SK-N-SH (cell line): ENCODE data around the gene WASHC2C. TPM values are rescaled to one million over a fixed set of nuclear protein-coding genes. Genes with fewer than 3 reads are reported as not detected.
"Not testable (repeated sequence)": the region's sequence is repeated elsewhere in the genome, so short reads cannot be mapped to it uniquely, and the experiment has no call there.

Source experiments
- CTCF ChIA-PET: fragments of 300-600, 350-600 bp; formaldehyde crosslinking; extraction: SDS; loops from one replicate; lab custom pipeline; 2021; lab: Yijun Ruan, JAX
- POLR2A ChIA-PET: fragments of 350-600 bp; sonication (Branson Sonifier 250); formaldehyde crosslinking; extraction: SDS; loops from one replicate; lab custom pipeline; 2020; ENCODE audit warnings: antibody characterized with exemption, inconsistent platforms; lab: Yijun Ruan, JAX
- DNase-seq: peaks from one replicate; pipeline ENCODE4 v3.0.0; 2012
- H2AFZ ChIP-seq: fragments of 200-600 bp; sonication (generic); 2 replicates; pipeline ENCODE4 v1.8.1; 2016; ENCODE audit warnings: antibody characterized with exemption, mild to moderate bottlenecking, low read depth
- H3F3A ChIP-seq: fragments of 200-600 bp; sonication (generic); replicated peaks from 2 replicates; pipeline ENCODE3; 2016; ENCODE audit warnings: antibody characterized with exemption, mild to moderate bottlenecking; ENCODE audit not compliant: insufficient read depth
- H3K27ac ChIP-seq, 2 experiments: fragments of 200-500 bp in 1 of 2; fragments of 200-600 bp in 1 of 2; sonication (Bioruptor generic) in 1 of 2; sonication (generic), shearing (Covaris generic) in 1 of 2; 2 replicates each; pipeline versions ENCODE4 v1.5.1 to v1.6.1; 2014 to 2016; ENCODE audit warnings: low read depth in 2 of 2, inconsistent platforms in 1 of 2, low read length in 1 of 2, mild to moderate bottlenecking in 1 of 2, mixed read lengths in 1 of 2
- H3K27me3 ChIP-seq: fragments of 200-600 bp; sonication (generic), shearing (Covaris generic); 2 replicates; pipeline ENCODE4 v1.6.1; 2016; ENCODE audit warnings: mixed run types; ENCODE audit not compliant: insufficient read depth
- H3K36me3 ChIP-seq, 2 experiments: fragments of 200-500 bp in 1 of 2; fragments of 200-600 bp in 1 of 2; sonication (Bioruptor generic) in 1 of 2; sonication (generic) in 1 of 2; replicated peaks in 1 of 2; 2 replicates each; pipeline versions ENCODE3 to v1.5.1; 2014 to 2016; ENCODE audit warnings: low read length in 1 of 2, mild to moderate bottlenecking in 1 of 2; ENCODE audit not compliant: insufficient read depth in 2 of 2, control insufficient read depth in 1 of 2
- H3K4me1 ChIP-seq, 2 experiments: fragments of 200-500 bp in 1 of 2; fragments of 200-600 bp in 1 of 2; sonication (Bioruptor generic) in 1 of 2; sonication (generic), shearing (Covaris generic) in 1 of 2; 2 replicates each; pipeline versions ENCODE4 v1.5.1 to v1.6.1; 2014 to 2016; ENCODE audit warnings: low read depth in 1 of 2, low read length in 1 of 2, mixed run types in 1 of 2; ENCODE audit not compliant: insufficient read depth in 2 of 2, control insufficient read depth in 1 of 2
- H3K4me2 ChIP-seq: fragments of 200-600 bp; sonication (generic), shearing (Covaris generic); 2 replicates; pipeline ENCODE4 v1.6.1; 2017; ENCODE audit warnings: mixed run types
- H3K4me3 ChIP-seq, 2 experiments: fragments of 200-500 bp in 1 of 2; fragments of 200-600 bp in 1 of 2; sonication (Bioruptor generic) in 1 of 2; sonication (generic), shearing (Covaris generic) in 1 of 2; 2 replicates each; pipeline versions ENCODE4 v1.5.1 to v1.8.1; 2014 to 2016; ENCODE audit warnings: low read depth in 2 of 2, inconsistent platforms in 1 of 2, low read length in 1 of 2, mild to moderate bottlenecking in 1 of 2, mixed read lengths in 1 of 2, moderate library complexity in 1 of 2
- H3K79me2 ChIP-seq: fragments of 200-600 bp; sonication (generic); 2 replicates; pipeline ENCODE4 v1.8.1; 2017; ENCODE audit warnings: mild to moderate bottlenecking; ENCODE audit not compliant: insufficient read depth
- H3K9ac ChIP-seq: fragments of 200-600 bp; sonication (generic); 2 replicates; pipeline ENCODE4 v1.6.1; 2017; ENCODE audit warnings: mixed run types
- H3K9me2 ChIP-seq: fragments of 200-600 bp; sonication (generic); 2 replicates; pipeline ENCODE4 v1.6.1; 2017; ENCODE audit warnings: mixed run types
- H3K9me3 ChIP-seq: fragments of 200-600 bp; sonication (generic); 2 replicates; pipeline ENCODE4 v1.6.1; 2017; ENCODE audit warnings: mixed run types, mild to moderate bottlenecking, moderate library complexity
- H4K20me1 ChIP-seq: fragments of 200-600 bp; sonication (generic); 2 replicates; pipeline ENCODE4 v1.6.1; 2017; ENCODE audit warnings: mild to moderate bottlenecking, mixed run types; ENCODE audit not compliant: insufficient read depth
- RAD21 ChIP-seq: IDR thresholded peaks from 2 replicates; pipeline ENCODE4 v1.6.1; 2012; ENCODE audit warnings: mild to moderate bottlenecking, low read length
- SMC3 ChIP-seq: IDR thresholded peaks from 2 replicates; pipeline ENCODE4 v1.6.1; 2012; ENCODE audit warnings: low read depth, low read length, improper control_type of control experiment
- WGBS: methylation state at CpG from one replicate; pipeline ENCODE4 v1.1.6; 2017; ENCODE audit warnings: low lambda C conversion rate; 5-methylcytosine and 5-hydroxymethylcytosine counted together
- polyA plus RNA-seq, 3 experiments: library from polyadenylated mRNA; depleted of rRNA; stranded (reverse); fragments of >200 nt; gene quantifications; 2 replicates each; pipeline ENCODE4 v1.2.3, GENCODE V29; 2012

Gene WASHC2C
- polyA plus RNA-seq, 1 of the 3 experiments (the other 2 are of a cell fraction), result 17.9 TPM

- H3K9ac ChIP-seq, H3K9me2 ChIP-seq, H3K4me3 ChIP-seq, H3K4me1 ChIP-seq, DNase-seq, H3K9me3 ChIP-seq, H4K20me1 ChIP-seq, H3K27me3 ChIP-seq, H3K27ac ChIP-seq, H3K79me2 ChIP-seq, H3K4me2 ChIP-seq, H3K36me3 ChIP-seq, POLR2A ChIA-PET, CTCF ChIA-PET, H3F3A ChIP-seq, H2AFZ ChIP-seq: not testable (repeated sequence)
- 100% methylated on average over 2 of the region's 2 CpGs for WGBS
Measured at GRCh38 chr10:45734449-45734848, 7.4 kb downstream of the WASHC2C start.

GRCh38 chr10:45734867-45735266 lies 7.8 kb downstream of the WASHC2C start:
- not testable (repeated sequence) for H3K9me3 ChIP-seq

DNA sequence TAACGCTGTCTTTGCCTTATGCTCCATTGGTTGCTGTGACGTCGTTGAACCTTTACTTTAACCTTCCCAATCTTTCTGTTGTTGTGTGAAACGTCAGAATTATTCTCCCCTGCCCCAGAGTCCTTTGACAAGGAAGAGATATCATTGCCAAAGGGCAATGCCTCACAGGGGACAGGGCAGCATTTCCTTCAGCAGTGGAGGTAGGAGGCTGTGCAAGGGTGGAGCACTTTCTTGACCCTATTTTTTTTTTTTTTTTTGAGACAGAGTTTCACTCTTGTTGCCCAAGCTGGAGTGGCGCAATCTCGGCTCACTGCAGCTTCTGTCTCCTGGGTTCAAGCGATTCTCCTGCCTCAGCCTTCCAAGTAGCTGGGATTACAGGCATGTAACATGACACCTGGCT lies 14.5 kb downstream of the WASHC2C start:
- POLR2A ChIA-PET, CTCF ChIA-PET, H2AFZ ChIP-seq, H3K9ac ChIP-seq, DNase-seq, H3K9me2 ChIP-seq, H3K36me3 ChIP-seq, H3K4me1 ChIP-seq, H3K9me3 ChIP-seq, H3F3A ChIP-seq, H3K4me2 ChIP-seq, H3K27ac ChIP-seq, H3K79me2 ChIP-seq, H4K20me1 ChIP-seq, H3K4me3 ChIP-seq, H3K27me3 ChIP-seq: not testable (repeated sequence)
- WGBS, result 92% methylated on average over 7 of the region's 7 CpGs

More at GRCh38 chr10:45734867-45735266, 7.8 kb downstream of the WASHC2C start:
- POLR2A ChIA-PET, H3F3A ChIP-seq, H4K20me1 ChIP-seq, H2AFZ ChIP-seq, CTCF ChIA-PET, DNase-seq, H3K36me3 ChIP-seq, H3K4me3 ChIP-seq, H3K79me2 ChIP-seq, H3K4me1 ChIP-seq, H3K9me2 ChIP-seq, H3K27ac ChIP-seq, H3K27me3 ChIP-seq, H3K4me2 ChIP-seq, H3K9ac ChIP-seq: not testable (repeated sequence)
- TF ChIP-seq SMC3, result peak; percentile 15; the same call in 1 of the 2 replicates
- peak; percentile 43 for TF ChIP-seq RAD21
- 85% methylated on average over 1 of the region's 1 CpG for WGBS

- H3K27me3 ChIP-seq, DNase-seq, H3K4me3 ChIP-seq, H2AFZ ChIP-seq, H3K4me2 ChIP-seq, H4K20me1 ChIP-seq, H3K4me1 ChIP-seq, H3K9me3 ChIP-seq, POLR2A ChIA-PET, H3F3A ChIP-seq, H3K9ac ChIP-seq, H3K9me2 ChIP-seq, CTCF ChIA-PET, H3K36me3 ChIP-seq, H3K27ac ChIP-seq, H3K79me2 ChIP-seq: not testable (repeated sequence)
- 98% methylated on average over 3 of the region's 7 CpGs for WGBS
Measured at GRCh38 chr10:45742014-45742413, 14.9 kb downstream of the WASHC2C start.

DNA sequence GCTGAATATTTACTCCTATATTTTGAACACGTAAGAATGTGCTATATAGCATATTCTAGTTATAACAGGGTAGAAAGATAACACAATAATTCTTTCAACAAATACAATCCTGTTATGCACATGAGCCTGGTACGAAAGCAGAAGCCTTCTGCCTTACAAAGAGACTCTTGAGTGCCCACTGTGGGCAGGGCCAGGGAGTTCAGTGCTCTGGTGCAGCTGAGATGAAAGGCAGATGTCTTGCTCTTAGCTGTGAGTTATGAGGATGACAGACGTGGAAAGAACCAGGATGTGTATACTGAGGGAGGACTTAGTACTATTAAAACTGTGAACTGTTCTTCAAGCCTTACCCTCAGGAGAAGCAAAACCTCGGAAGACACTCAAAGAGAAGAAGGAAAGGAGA lies 24.1 kb downstream of the WASHC2C start:
- H3K27me3 ChIP-seq, H4K20me1 ChIP-seq, H3F3A ChIP-seq, POLR2A ChIA-PET, H3K9me3 ChIP-seq, H3K79me2 ChIP-seq, H3K4me2 ChIP-seq, H3K9ac ChIP-seq, H3K27ac ChIP-seq, CTCF ChIA-PET, H3K9me2 ChIP-seq, DNase-seq, H2AFZ ChIP-seq, H3K36me3 ChIP-seq, H3K4me1 ChIP-seq, H3K4me3 ChIP-seq: not testable (repeated sequence)
- 100% methylated on average over 3 of the region's 4 CpGs for WGBS

DNA sequence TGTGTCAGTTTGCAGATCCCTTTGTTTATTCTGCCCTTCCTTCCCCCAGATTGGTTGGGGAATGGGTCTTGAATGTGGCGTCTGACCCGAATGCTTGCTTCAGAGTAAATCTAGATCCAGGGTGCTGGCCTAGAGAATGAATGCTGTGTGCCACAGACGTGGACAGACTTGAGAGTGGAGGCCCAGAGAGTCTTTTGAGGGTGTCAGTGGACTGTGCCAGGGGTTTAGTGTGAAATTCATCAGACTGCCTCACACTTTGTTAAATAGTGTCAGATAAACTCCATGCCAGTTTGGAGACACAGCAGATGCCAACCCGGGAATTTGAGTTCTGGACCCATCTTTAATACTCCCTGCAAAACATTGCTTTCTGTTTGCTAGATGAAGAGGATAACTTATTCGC lies 25.1 kb downstream of the WASHC2C start:
- H3K36me3 ChIP-seq, DNase-seq, H3K4me2 ChIP-seq, H3K9me2 ChIP-seq, POLR2A ChIA-PET, H3K79me2 ChIP-seq, H3K27me3 ChIP-seq, CTCF ChIA-PET, H3K4me3 ChIP-seq, H3K4me1 ChIP-seq, H2AFZ ChIP-seq, H3K27ac ChIP-seq, H4K20me1 ChIP-seq, H3F3A ChIP-seq, H3K9me3 ChIP-seq, H3K9ac ChIP-seq: not testable (repeated sequence)
- 97% methylated on average over 4 of the region's 5 CpGs for WGBS
